Left lung (tissue), 10 donors: ENCODE results near the gene PAK6. TPM values are rescaled to one million over a fixed set of nuclear protein-coding genes. Genes with fewer than 3 reads are reported as not detected.

Experiments used
- ATAC-seq: fragments of 200-7000 bp; cut with Tn5 transposase; one replicate; pipeline ENCODE4 v1.9.1; 2020; ENCODE audit warnings: moderate library complexity
- DNase-seq, 4 donors: peaks; one replicate each; pipeline ENCODE4 v3.0.0-alpha.2; 2013 to 2020
- H3K27ac ChIP-seq, 2 donors: fragments of 200-600 bp; sonication (generic) in 1 of 2; one replicate each; pipeline versions ENCODE4 v1.5.0 to v1.8.0; 2020 to 2021
- H3K27me3 ChIP-seq, 2 donors: fragments of 200-600 bp; sonication (generic) in 1 of 2; one replicate each; pipeline versions ENCODE4 v1.5.0 to v1.8.0; 2020 to 2021
- H3K36me3 ChIP-seq, 2 donors: fragments of 200-600 bp; sonication (generic) in 1 of 2; one replicate each; pipeline versions ENCODE4 v1.5.0 to v1.8.0; 2020 to 2021
- H3K4me1 ChIP-seq, 2 donors: fragments of 200-600 bp; one replicate each; pipeline ENCODE4 v1.8.0; 2021
- H3K4me3 ChIP-seq, 2 donors: fragments of 200-600 bp; sonication (generic) in 1 of 2; one replicate each; pipeline versions ENCODE4 v1.5.0 to v1.8.0; 2020 to 2021; ENCODE audit warnings: mild to moderate bottlenecking in 1 of 2
- H3K9me3 ChIP-seq, 2 donors: fragments of 200-600 bp; sonication (generic) in 1 of 2; one replicate each; pipeline versions ENCODE4 v1.5.0 to v1.8.0; 2020 to 2021
- CTCF ChIP-seq, 2 donors: fragments of 200-600 bp; sonication (generic) in 1 of 2; IDR thresholded peaks; one replicate each; pipeline versions ENCODE4 v1.5.0 to v1.8.0; 2021; ENCODE audit warnings: antibody characterized with exemption in 2 of 2
- intact Hi-C, 2 donors: fragments of 100-400 bp; cut with DNase I; formaldehyde crosslinking; loops; one replicate each; pipeline versions ENCODE4 v1.11.2 to v1.14.2; 2022
- polyA plus RNA-seq, 6 donors: library from polyadenylated mRNA; unstranded; fragments of 120-200 nt; gene quantifications; one replicate each; pipeline ENCODE4 v1.2.1, GENCODE V29; 2013; ENCODE audit not compliant: insufficient read length in 6 of 6
- total RNA-seq, 2 donors: library from RNA; stranded (reverse); fragmentation: NEBNext Ultra II Directional; extraction: Animal tissue kit (Norgen Biotek cat#: 25700); gene quantifications; one replicate each; pipeline ENCODE4 v1.2.1, GENCODE V29; 2021
- donor health status: DM: no; HTN: yes; CAD: no.
- donor health status: DM: no; HTN: no; CAD: no.

Gene PAK6
- total and polyA plus RNA-seq, 8 donors = 5.3 to 14.6 (median 8.1) TPM

DNA sequence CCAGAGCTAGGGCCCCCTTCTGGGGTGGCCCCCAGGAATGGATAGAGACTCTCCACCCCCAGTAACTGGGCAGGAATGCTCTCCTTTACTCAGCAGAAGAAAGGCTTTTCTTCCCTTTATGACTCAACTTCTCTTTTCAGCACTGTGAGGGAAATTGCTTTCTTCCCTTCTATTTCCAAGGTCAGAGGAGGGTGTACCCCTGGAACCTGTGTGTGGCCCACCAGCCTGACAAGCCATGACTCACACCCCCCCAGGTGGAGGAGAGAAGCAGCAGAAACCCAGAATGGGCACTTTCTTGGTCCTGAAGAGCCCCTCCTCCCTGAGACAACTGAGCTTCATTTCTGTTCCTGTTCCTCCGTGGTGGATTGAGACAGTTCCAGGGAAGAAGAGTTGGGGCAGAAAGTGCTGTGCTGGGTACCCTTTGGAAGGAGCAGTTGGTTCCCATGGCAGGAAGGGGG lies 46.7 kb downstream of the PAK6 start:
- Histone ChIP-seq H3K27me3 (peaks cover 36 to 54% of the 10 kb centered on the region in 2 donors), H3K4me3 (no peak overlapping the region), H3K36me3 (peaks cover 0 to 40% of the 10 kb centered on the region in 2 donors), H3K4me1 (peaks cover 15 to 45% of the 10 kb centered on the region in 2 donors), H3K9me3 (no peaks in the 10 kb centered on the region), H3K27ac (peak overlapping the region in 1 of 2 donors; percentile 20)
- TF ChIP-seq CTCF (IDR thresholded peaks at IDR 0.05) = no peak
- intact Hi-C loops = loop anchor here in 1 of 2 donors (10.0 kb wide), 1 partner anchor 139 kb away; no protein-coding TSS in a partner anchor
- ATAC-seq (no peak), DNase-seq (peak in 1 of 4 donors; percentile 13)

GRCh38 chr15:40286061-40286532 lies 47.2 kb downstream of the PAK6 start:
- intact Hi-C loops = loop anchor here in 1 of 2 donors (10.0 kb wide), 1 partner anchor 139 kb away; no protein-coding TSS in a partner anchor
- no peak for TF ChIP-seq CTCF (IDR thresholded peaks at IDR 0.05)
- Histone ChIP-seq H3K9me3 (no peaks in the 10 kb centered on the region), H3K36me3 (peaks cover 0 to 45% of the 10 kb centered on the region in 2 donors), H3K27ac (peak overlapping the region in 1 of 2 donors; percentile 20), H3K27me3 (peaks cover 31 to 52% of the 10 kb centered on the region in 2 donors), H3K4me3 (no peak overlapping the region), H3K4me1 (peaks cover 15 to 50% of the 10 kb centered on the region in 2 donors)
- DNase-seq = peak in 1 of 4 donors; percentile 52
- ATAC-seq = no peak

GRCh38 chr15:40286794-40287193 lies 47.9 kb downstream of the PAK6 start:
- no peak for TF ChIP-seq CTCF (IDR thresholded peaks at IDR 0.05)
- Histone ChIP-seq H3K27ac (no peak overlapping the region), H3K27me3 (peaks cover 24 to 52% of the 10 kb centered on the region in 2 donors), H3K4me3 (no peak overlapping the region), H3K4me1 (peaks cover 15 to 46% of the 10 kb centered on the region in 2 donors), H3K9me3 (no peaks in the 10 kb centered on the region), H3K36me3 (peaks cover 0 to 52% of the 10 kb centered on the region in 2 donors)
- no peak for ATAC-seq
- DNase-seq = peak in 1 of 4 donors; percentile 52
- intact Hi-C loops = loop anchor here in 1 of 2 donors (10.0 kb wide), 1 partner anchor 138 kb away; no protein-coding TSS in a partner anchor

DNA sequence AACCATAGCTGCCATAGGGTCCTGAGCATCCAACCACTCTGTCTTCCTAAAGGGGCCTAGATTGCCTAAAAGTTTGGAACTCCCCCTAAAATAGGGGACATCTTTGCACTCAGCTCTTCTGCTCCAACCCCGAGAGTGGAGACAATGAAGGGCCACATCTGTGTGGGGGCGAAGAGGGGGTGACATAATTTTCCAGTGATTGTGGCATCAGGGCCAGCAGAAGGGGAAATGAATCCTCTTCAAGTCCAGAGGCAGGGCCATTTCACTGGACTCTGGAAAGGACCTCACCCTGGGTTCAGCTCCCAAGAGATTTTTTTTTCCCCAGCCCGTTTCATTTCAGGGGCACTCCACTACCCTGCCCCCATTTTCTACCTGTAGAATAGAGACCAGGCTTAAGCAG lies 48.6 kb downstream of the PAK6 start:
- Histone ChIP-seq H3K9me3 (no peaks in the 10 kb centered on the region), H3K27ac (no peak overlapping the region), H3K4me3 (no peak overlapping the region), H3K27me3 (peaks cover 17 to 51% of the 10 kb centered on the region in 2 donors), H3K4me1 (peaks cover 10 to 39% of the 10 kb centered on the region in 2 donors), H3K36me3 (peaks cover 0 to 59% of the 10 kb centered on the region in 2 donors)
- TF ChIP-seq CTCF (IDR thresholded peaks at IDR 0.05) = no peak
- ATAC-seq = no peak
- intact Hi-C loops = loop anchor here in 1 of 2 donors (10.0 kb wide), 1 partner anchor 137 kb away; no protein-coding TSS in a partner anchor
- DNase-seq = no peak

DNA sequence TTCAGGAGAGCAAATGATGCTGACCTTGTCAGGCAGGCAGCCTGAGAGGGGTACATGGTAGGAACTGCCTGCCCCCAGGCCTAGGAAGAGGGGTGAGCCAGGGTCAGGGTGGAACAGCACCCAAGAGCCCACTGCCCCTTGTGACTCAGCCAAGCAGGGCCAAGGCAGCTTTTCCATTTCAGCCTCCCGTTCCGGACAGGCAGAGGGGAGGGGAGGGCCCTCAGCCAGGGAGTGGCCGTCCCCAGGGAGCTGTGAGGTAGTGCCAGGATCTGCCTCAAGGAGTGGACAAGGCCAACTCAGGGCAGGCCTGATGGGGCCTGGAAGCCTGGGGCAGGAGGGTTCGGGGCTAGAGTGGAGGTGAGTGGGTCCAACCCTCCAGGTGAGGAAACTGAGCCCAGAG lies 49.1 kb downstream of the PAK6 start:
- peaks cover 0 to 64% of the 10 kb centered on the region in 2 donors for H3K36me3 ChIP-seq
- DNase-seq (peak in 1 of 4 donors; percentile 41), ATAC-seq (no peak)
- H3K4me1 ChIP-seq = peaks cover 5 to 34% of the 10 kb centered on the region in 2 donors
- intact Hi-C loops = loop anchor here in 1 of 2 donors (10.0 kb wide), 1 partner anchor 137 kb away; no protein-coding TSS in a partner anchor
- TF ChIP-seq CTCF (IDR thresholded peaks at IDR 0.05) = no peak
- no peak overlapping the region for H3K4me3 ChIP-seq
- H3K27me3 ChIP-seq = peaks cover 12 to 46% of the 10 kb centered on the region in 2 donors
- no peak overlapping the region for H3K27ac ChIP-seq
- H3K9me3 ChIP-seq = no peaks in the 10 kb centered on the region
